Upper lobe of right lung (tissue), 1 donor: ENCODE results near the gene CABLES1. TPM values are rescaled to one million over a fixed set of nuclear protein-coding genes. Genes with fewer than 3 reads are reported as not detected.
A peak's percentile ranks its signal among the peaks of the same experiment; 100 is the strongest.

Source experiments
- ATAC-seq: fragments of 200-7000 bp; cut with Tn5 transposase; one replicate; pipeline ENCODE4 v1.9.1; 2020; ENCODE audit warnings: mild to moderate bottlenecking, moderate library complexity
- DNase-seq: peaks from one replicate; pipeline ENCODE4 v3.0.0-alpha.2; 2020
- H3K27ac ChIP-seq: fragments of 200-600 bp; one replicate; pipeline ENCODE4 v1.8.0; 2022
- H3K27me3 ChIP-seq: fragments of 200-600 bp; one replicate; pipeline ENCODE4 v1.8.0; 2022; ENCODE audit warnings: mild to moderate bottlenecking
- H3K36me3 ChIP-seq: fragments of 200-600 bp; one replicate; pipeline ENCODE4 v1.8.0; 2022
- H3K4me1 ChIP-seq: fragments of 200-600 bp; one replicate; pipeline ENCODE4 v1.8.0; 2022
- H3K4me3 ChIP-seq: fragments of 200-600 bp; one replicate; pipeline ENCODE4 v1.8.0; 2022; ENCODE audit warnings: mild to moderate bottlenecking
- H3K9me3 ChIP-seq: fragments of 200-600 bp; one replicate; pipeline ENCODE4 v1.8.0; 2022
- intact Hi-C: fragments of 100-400 bp; cut with DNase I; formaldehyde crosslinking; loops from one replicate; pipeline ENCODE4 v1.11.0; 2022
- total RNA-seq: library from RNA; stranded (reverse); fragmentation: NEBNext Ultra II Directional; extraction: Animal tissue kit (Norgen Biotek cat#: 25700); gene quantifications from one replicate; pipeline ENCODE4 v1.2.1, GENCODE V29; 2021
- TF ChIP-seq, protein P1 (sequence below): fragments of 200-600 bp; IDR thresholded peaks from one replicate; pipeline ENCODE4 v1.8.0; 2022; ENCODE audit warnings: antibody characterized with exemption
- donor health status: DM: no; HTN: yes; CAD: no; lungs with severe emphysema.

CABLES1 gene
- total RNA-seq, 1 donor from 2014 or later = 39.5 TPM

DNA sequence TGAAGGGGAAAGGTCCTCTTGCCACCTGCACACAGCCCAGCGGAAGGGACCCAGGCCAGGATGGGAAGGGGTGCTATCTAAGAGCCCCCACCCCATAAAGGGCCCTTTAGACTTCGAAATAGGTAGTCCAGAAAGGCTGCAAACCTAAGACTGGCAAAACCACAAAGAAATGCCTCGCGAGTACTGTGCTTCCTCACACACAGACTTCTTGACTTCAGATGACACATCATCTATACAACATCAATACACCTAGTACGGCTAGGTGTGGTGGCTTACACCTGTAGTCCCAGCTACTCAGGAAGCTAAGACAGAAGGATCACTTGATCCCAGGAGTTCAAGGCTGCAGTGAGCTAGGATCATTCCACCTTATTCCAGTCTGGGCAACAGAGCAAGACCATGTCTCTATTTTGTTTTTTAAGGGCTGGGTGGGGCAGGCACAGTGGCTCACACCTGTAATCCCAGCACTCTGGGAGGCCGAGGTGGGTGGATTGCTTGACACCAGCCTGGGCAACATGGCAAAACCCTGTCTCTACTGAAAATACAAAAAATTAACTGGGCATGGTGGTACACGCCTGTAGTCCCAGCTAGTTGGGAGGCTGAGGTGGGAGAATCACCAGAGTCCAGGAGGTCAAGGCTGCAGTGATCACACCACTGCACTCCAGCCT is 125.8 kb downstream of the CABLES1 start:
- TF ChIP-seq, protein P1, sequence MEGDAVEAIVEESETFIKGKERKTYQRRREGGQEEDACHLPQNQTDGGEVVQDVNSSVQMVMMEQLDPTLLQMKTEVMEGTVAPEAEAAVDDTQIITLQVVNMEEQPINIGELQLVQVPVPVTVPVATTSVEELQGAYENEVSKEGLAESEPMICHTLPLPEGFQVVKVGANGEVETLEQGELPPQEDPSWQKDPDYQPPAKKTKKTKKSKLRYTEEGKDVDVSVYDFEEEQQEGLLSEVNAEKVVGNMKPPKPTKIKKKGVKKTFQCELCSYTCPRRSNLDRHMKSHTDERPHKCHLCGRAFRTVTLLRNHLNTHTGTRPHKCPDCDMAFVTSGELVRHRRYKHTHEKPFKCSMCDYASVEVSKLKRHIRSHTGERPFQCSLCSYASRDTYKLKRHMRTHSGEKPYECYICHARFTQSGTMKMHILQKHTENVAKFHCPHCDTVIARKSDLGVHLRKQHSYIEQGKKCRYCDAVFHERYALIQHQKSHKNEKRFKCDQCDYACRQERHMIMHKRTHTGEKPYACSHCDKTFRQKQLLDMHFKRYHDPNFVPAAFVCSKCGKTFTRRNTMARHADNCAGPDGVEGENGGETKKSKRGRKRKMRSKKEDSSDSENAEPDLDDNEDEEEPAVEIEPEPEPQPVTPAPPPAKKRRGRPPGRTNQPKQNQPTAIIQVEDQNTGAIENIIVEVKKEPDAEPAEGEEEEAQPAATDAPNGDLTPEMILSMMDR = no peak
- DNase-seq (no peak), ATAC-seq (no peak)
- intact Hi-C loops = no loop called here
- H3K4me1 ChIP-seq = peaks cover 44% of the 10 kb centered on the region
- peak overlapping the region; percentile 89 for H3K27ac ChIP-seq
- peak overlapping the region; percentile 4 for H3K4me3 ChIP-seq
- no peaks in the 10 kb centered on the region for H3K9me3 ChIP-seq
- no peaks in the 10 kb centered on the region for H3K36me3 ChIP-seq
- H3K27me3 ChIP-seq = no peaks in the 10 kb centered on the region

DNA sequence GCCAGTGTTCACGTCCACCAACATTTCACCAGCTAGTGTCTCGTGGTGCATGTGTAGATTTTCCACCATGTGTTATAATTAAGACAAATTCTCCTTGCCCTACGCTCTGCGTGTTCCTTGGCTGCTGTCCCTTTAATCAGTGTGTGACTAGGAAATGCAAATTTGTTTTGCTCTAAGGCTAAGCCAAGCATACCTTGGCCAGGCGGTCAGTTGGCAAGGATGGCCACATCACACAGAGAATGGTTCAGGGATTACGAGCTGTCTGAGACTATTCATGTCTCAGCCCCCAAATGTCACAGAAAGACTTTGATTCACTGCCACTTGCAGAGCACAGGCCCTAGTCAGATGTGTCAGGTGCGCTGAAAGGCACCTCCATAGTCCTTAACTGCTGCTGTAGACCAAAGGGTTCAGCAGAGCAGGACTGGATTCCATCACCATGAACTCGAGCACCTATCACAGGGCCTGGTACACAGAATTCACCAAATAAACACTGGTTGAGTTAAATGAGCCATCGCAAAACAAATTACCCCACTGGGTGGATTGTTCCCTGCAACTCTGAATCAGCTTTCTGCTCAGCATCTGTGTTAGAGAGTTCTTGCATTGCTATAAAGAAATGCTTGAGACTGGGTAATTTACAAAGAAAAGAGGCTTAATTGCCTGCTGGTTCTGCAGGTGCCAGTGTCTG is 128.4 kb downstream of the CABLES1 start:
- TF ChIP-seq, protein P1 = no peak
- intact Hi-C loops = no loop called here
- no peak overlapping the region for H3K4me3 ChIP-seq
- no peaks in the 10 kb centered on the region for H3K9me3 ChIP-seq
- no peaks in the 10 kb centered on the region for H3K27me3 ChIP-seq
- peaks cover 25% of the 10 kb centered on the region for H3K4me1 ChIP-seq
- ATAC-seq (no peak), DNase-seq (no peak)
- H3K27ac ChIP-seq = no peak overlapping the region
- H3K36me3 ChIP-seq = no peaks in the 10 kb centered on the region

GRCh38 chr18:23265682-23266399 is 130.6 kb downstream of the CABLES1 start:
- TF ChIP-seq, protein P1 = no peak

GRCh38 chr18:23266717-23267446 is 131.6 kb downstream of the CABLES1 start:
- Histone ChIP-seq H3K27ac (no peak overlapping the region), H3K36me3 (no peaks in the 10 kb centered on the region), H3K9me3 (peaks cover 7% of the 10 kb centered on the region), H3K4me1 (no peaks in the 10 kb centered on the region), H3K4me3 (no peak overlapping the region), H3K27me3 (no peaks in the 10 kb centered on the region)
- intact Hi-C loops = no loop called here
- TF ChIP-seq, protein P1 = no peak
- ATAC-seq (no peak), DNase-seq (no peak)

More at GRCh38 chr18:23265682-23266399, 130.6 kb downstream of the CABLES1 start:
- Histone ChIP-seq H3K36me3 (no peaks in the 10 kb centered on the region), H3K9me3 (peaks cover 7% of the 10 kb centered on the region), H3K27me3 (no peaks in the 10 kb centered on the region), H3K4me1 (peaks cover 4% of the 10 kb centered on the region), H3K27ac (no peak overlapping the region), H3K4me3 (no peak overlapping the region)
- ATAC-seq (no peak), DNase-seq (no peak)
- intact Hi-C loops = no loop called here

DNA sequence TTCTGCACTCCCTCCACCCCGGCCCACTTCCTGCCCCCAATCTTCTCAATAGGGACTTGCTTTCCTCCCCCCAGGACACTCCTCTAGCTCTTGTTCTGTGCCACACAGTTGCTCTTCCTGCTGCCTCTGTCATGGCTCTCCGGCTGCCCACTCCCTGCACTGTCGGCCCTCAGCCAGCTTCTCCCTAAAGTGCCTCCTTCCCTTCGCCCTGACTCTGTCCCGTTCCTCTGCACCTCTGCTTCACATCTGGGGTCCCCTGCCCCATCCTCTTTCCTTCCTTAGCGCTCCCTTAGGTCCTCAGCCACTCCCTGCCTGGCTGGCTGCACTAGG is 132.1 kb downstream of the CABLES1 start:
- TF ChIP-seq, protein P1 = no peak
- Histone ChIP-seq H3K4me1 (no peaks in the 10 kb centered on the region), H3K36me3 (no peaks in the 10 kb centered on the region), H3K9me3 (peaks cover 7% of the 10 kb centered on the region), H3K4me3 (no peak overlapping the region), H3K27me3 (no peaks in the 10 kb centered on the region), H3K27ac (no peak overlapping the region)
- DNase-seq (no peak), ATAC-seq (no peak)
- intact Hi-C loops = no loop called here
